Measurements from ENCODE around the gene CCDC188. TPM values are rescaled to one million over a fixed set of nuclear protein-coding genes. Genes with fewer than 3 reads are reported as not detected.

Gene CCDC188
- total RNA-seq, 1 experiment from 2014 or later, result not detected

- H3T11ph ChIP-seq (ENCODE audit: low read length), result no peak overlapping the region
- H3K9ac ChIP-seq (ENCODE audit: extremely low read depth, insufficient read length, low read length), result no peak overlapping the region
- H3K14ac ChIP-seq (ENCODE audit: insufficient read depth, low read length), result no peak overlapping the region
- no peak overlapping the region for H2BK20ac ChIP-seq (ENCODE audit: low read depth, low read length, poor library complexity, severe bottlenecking)
- H3K79me2 ChIP-seq (ENCODE audit: insufficient read depth, low read length), result no peaks in the 10 kb centered on the region; the same call in 1 of the 2 replicates
- TF ChIP-seq CTCF (conservative IDR thresholded peaks at IDR 0.05), result no peak
- H3K9me3 ChIP-seq (ENCODE audit: control insufficient read depth, low read depth, low read length), result no peaks in the 10 kb centered on the region
- no peak overlapping the region for H2BK5ac ChIP-seq (ENCODE audit: insufficient read length, low read length)
- Mint-ChIP-seq H3K27me3 (ENCODE audit: low read depth) (no peaks in the 10 kb centered on the region), H3K4me1 (peaks cover 2 to 3% of the 10 kb centered on the region in 2 experiments; a peak in 1 of 4 replicates), H3K27ac (no peak overlapping the region), H3K9me3 (no peaks in the 10 kb centered on the region), H3K4me3 (no peak overlapping the region), H3K36me3 (ENCODE audit: insufficient read depth in 1 of 3, low read depth in 3 of 3) (no peaks in the 10 kb centered on the region; a peak in 2 of 7 replicates)
- H2BK15ac ChIP-seq (ENCODE audit: low read depth, low read length), result no peak overlapping the region
- H2BK120ac ChIP-seq (ENCODE audit: low read depth, low read length, poor library complexity, severe bottlenecking), result no peak overlapping the region
- WGBS (ENCODE audit: extremely low coverage, insufficient read length, low lambda C conversion rate), result no CpG with 5 or more reads among the region's 5 CpGs
- no peak overlapping the region for H2BK12ac ChIP-seq (ENCODE audit: insufficient read length, low read depth, low read length)
- peaks cover 3% of the 10 kb centered on the region for H4K20me1 ChIP-seq (ENCODE audit: control insufficient read depth, insufficient read depth, insufficient read length)
- no peak overlapping the region for H4K8ac ChIP-seq (replicated peaks; ENCODE audit: insufficient read length, low read depth, low read length)
- no peak overlapping the region for H3K4me2 ChIP-seq (ENCODE audit: insufficient read depth, insufficient read length, low read length)
- DNase-seq, result no peak
- H4K5ac ChIP-seq (ENCODE audit: insufficient read length, low read depth, low read length), result no peak overlapping the region
- H3K23ac ChIP-seq (ENCODE audit: insufficient read length, low read depth, low read length), result no peak overlapping the region
- no peaks in the 10 kb centered on the region for H3K27me3 ChIP-seq (ENCODE audit: insufficient read depth, low read length)
- H3K56ac ChIP-seq (ENCODE audit: insufficient read length, low read depth, low read length), result peak overlapping the region; percentile 8
- H3K18ac ChIP-seq (ENCODE audit: insufficient read length, low read depth, low read length), result no peak overlapping the region
- H3K79me1 ChIP-seq (ENCODE audit: insufficient read depth, low read depth, low read length, poor library complexity, severe bottlenecking), result no peaks in the 10 kb centered on the region
- H2AFZ ChIP-seq (ENCODE audit: low read length), result no peak overlapping the region
- no peak overlapping the region for H3K27ac ChIP-seq (ENCODE audit: insufficient read length, low read depth, low read length)
- peaks cover 4% of the 10 kb centered on the region for H3K23me2 ChIP-seq (ENCODE audit: insufficient read length, low read depth, low read length, poor library complexity, severe bottlenecking)
- H4K91ac ChIP-seq (ENCODE audit: insufficient read length, low read depth, low read length), result no peak overlapping the region
- no peaks in the 10 kb centered on the region for H3K4me1 ChIP-seq (ENCODE audit: insufficient read depth, low read length)
- no peak overlapping the region for H2AK5ac ChIP-seq (ENCODE audit: insufficient read length, low read length)
- H3K4ac ChIP-seq (ENCODE audit: low read depth, low read length), result no peak overlapping the region
Observed at GRCh38 chr22:20136603-20136873, 14.3 kb downstream of the CCDC188 start.

All from H9 (cell line).